Activated naive CD8-positive, alpha-beta T cell treated with anti-CD3 and anti-CD28 coated beads for 36 hours (primary cell): ENCODE measurements around the gene RABEPK. TPM values are rescaled to one million over a fixed set of nuclear protein-coding genes. Genes with fewer than 3 reads are reported as not detected.

Source experiments
- total RNA-seq, 2 experiments: library from RNA; stranded (reverse); gene quantifications; one replicate each; pipeline ENCODE4 v1.2.3, GENCODE V29; 2021

RABEPK gene
- total RNA-seq, 2 experiments from 2014 or later = 41.1 to 41.6 TPM

Other genes starting within 250 kb of the RABEPK start
- gene SCAI, start 57.0 kb upstream of the RABEPK start, total RNA-seq = 1 to 10 TPM; 7.0 to 7.3 TPM
- 10 to 100 TPM; 47.6 to 48.8 TPM for gene PPP6C, start 10.7 kb upstream of the RABEPK start, total RNA-seq
- 100 to 1,000 TPM; 242 TPM for gene HSPA5, start 40.8 kb downstream of the RABEPK start, total RNA-seq
- 10 to 100 TPM; 44.0 to 47.1 TPM for gene GAPVD1, start 61.3 kb downstream of the RABEPK start, total RNA-seq